Astrocyte of the spinal cord (primary cell): ENCODE measurements around the gene MRPS14.
"Not testable (repeated sequence)": the region's sequence is repeated elsewhere in the genome, so short reads cannot be mapped to it uniquely, and the experiment has no call there.

Experiments
- DNase-seq: peaks from one replicate; pipeline ENCODE4 v3.0.0; 2011; ENCODE audit warnings: low read depth, low spot score
- H3K4me3 ChIP-seq: 2 replicates; pipeline ENCODE4 v1.5.1; 2011; ENCODE audit warnings: low read depth, mild to moderate bottlenecking, low read length, moderate library complexity
- CTCF ChIP-seq: IDR thresholded peaks from 2 replicates; pipeline ENCODE4 v1.5.1; 2012; ENCODE audit warnings: low read depth, mild to moderate bottlenecking, low read length, inconsistent platforms
- in situ Hi-C: cut with HindIII; loops from 2 replicates; pipeline ENCODE4 v1.10.0; 2017; ENCODE audit warnings: low sequenced_read_pairs

MRPS14 gene

GRCh38 chr1:175033953-175034352, 10.7 kb upstream of the MRPS14 start:
- in situ Hi-C loops = no loop called here
- no peak for DNase-seq
- H3K4me3 ChIP-seq = no peak overlapping the region
- no peak for TF ChIP-seq CTCF

GRCh38 chr1:175024773-175025172, 1.5 kb upstream of the MRPS14 start:
- in situ Hi-C loops = no loop called here
- no peak for TF ChIP-seq CTCF
- no peak overlapping the region for H3K4me3 ChIP-seq
- DNase-seq = no peak

- H3K4me3 ChIP-seq = peak overlapping the region; percentile 97
- DNase-seq, in situ Hi-C loops: not testable (repeated sequence)
Observed at GRCh38 chr1:175023922-175024242, 657 bp upstream of the MRPS14 start.

GRCh38 chr1:175019524-175019923, 3.7 kb downstream of the MRPS14 start:
- no peak for DNase-seq
- no peak for TF ChIP-seq CTCF
- in situ Hi-C loops = no loop called here
- no peak overlapping the region for H3K4me3 ChIP-seq

- DNase-seq = peak; percentile 81
- in situ Hi-C loops = no loop called here
- TF ChIP-seq CTCF = no peak
- H3K4me3 ChIP-seq = no peak overlapping the region
Observed at GRCh38 chr1:175015243-175015642, 8.0 kb downstream of the MRPS14 start.

- in situ Hi-C loops = no loop called here
- no peak for TF ChIP-seq CTCF
- no peak overlapping the region for H3K4me3 ChIP-seq
- DNase-seq = no peak
Observed at GRCh38 chr1:175013445-175013844, 9.8 kb downstream of the MRPS14 start.

GRCh38 chr1:175009532-175009931, 13.7 kb downstream of the MRPS14 start:
- no peak for DNase-seq
- in situ Hi-C loops = no loop called here
- TF ChIP-seq CTCF = no peak
- H3K4me3 ChIP-seq = no peak overlapping the region
